GM12878 (cell line): Measurements from ENCODE around the gene ARHGAP5.

Experiments
- HDGF ChIP-seq: fragments of 450-650 bp; IDR thresholded peaks from 2 replicates; pipeline ENCODE4 v1.6.1; 2016; ENCODE audit warnings: antibody characterized with exemption
- TF ChIP-seq, protein P1 (sequence below), 3 experiments: IDR thresholded peaks in 2 of 3; conservative IDR thresholded peaks in 1 of 3; 2 replicates each; pipeline ENCODE4 v1.5.1; 2011; ENCODE audit warnings: low read depth in 3 of 3, low read length in 3 of 3, mild to moderate bottlenecking in 3 of 3, control low read depth in 2 of 3, moderate library complexity in 2 of 3, inconsistent platforms in 1 of 3, mixed read lengths in 1 of 3; ENCODE audit not compliant: control insufficient read depth in 2 of 3, insufficient read depth in 1 of 3; ENCODE audit errors: extremely low read depth in 1 of 3
- TF ChIP-seq, protein P2 (sequence below): IDR thresholded peaks from 2 replicates; pipeline ENCODE4 v1.6.1; 2012; ENCODE audit warnings: low read length, inconsistent platforms

DNA sequence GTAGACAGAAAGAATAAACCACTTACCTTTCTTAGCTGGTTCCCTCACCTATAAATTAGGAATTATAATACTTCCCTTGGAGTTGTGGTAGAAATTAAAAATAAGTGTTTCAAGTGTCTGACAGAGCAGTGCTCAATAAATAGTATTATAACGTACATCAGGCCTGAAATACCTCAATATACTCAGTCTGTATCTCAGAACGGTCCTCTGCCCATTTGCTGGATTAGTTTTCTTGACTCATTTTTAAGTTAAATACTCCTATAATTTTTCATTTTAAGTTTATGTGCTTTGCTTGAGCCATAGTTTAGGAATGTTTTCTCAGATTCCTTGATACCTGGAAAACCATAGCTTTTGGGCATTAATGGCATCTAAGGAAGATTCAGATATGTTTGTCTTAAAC is 22.4 kb downstream of the ARHGAP5 start:
- TF ChIP-seq, protein P1, sequence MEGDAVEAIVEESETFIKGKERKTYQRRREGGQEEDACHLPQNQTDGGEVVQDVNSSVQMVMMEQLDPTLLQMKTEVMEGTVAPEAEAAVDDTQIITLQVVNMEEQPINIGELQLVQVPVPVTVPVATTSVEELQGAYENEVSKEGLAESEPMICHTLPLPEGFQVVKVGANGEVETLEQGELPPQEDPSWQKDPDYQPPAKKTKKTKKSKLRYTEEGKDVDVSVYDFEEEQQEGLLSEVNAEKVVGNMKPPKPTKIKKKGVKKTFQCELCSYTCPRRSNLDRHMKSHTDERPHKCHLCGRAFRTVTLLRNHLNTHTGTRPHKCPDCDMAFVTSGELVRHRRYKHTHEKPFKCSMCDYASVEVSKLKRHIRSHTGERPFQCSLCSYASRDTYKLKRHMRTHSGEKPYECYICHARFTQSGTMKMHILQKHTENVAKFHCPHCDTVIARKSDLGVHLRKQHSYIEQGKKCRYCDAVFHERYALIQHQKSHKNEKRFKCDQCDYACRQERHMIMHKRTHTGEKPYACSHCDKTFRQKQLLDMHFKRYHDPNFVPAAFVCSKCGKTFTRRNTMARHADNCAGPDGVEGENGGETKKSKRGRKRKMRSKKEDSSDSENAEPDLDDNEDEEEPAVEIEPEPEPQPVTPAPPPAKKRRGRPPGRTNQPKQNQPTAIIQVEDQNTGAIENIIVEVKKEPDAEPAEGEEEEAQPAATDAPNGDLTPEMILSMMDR (IDR thresholded peaks at IDR 0.05 in 2 of 3, conservative IDR thresholded peaks at IDR 0.05 in 1 of 3; ENCODE audit: control insufficient read depth in 2 of 3, extremely low read depth in 1 of 3, insufficient read depth in 1 of 3, low read depth in 3 of 3, low read length in 3 of 3), result no peak
- TF ChIP-seq, protein P2, sequence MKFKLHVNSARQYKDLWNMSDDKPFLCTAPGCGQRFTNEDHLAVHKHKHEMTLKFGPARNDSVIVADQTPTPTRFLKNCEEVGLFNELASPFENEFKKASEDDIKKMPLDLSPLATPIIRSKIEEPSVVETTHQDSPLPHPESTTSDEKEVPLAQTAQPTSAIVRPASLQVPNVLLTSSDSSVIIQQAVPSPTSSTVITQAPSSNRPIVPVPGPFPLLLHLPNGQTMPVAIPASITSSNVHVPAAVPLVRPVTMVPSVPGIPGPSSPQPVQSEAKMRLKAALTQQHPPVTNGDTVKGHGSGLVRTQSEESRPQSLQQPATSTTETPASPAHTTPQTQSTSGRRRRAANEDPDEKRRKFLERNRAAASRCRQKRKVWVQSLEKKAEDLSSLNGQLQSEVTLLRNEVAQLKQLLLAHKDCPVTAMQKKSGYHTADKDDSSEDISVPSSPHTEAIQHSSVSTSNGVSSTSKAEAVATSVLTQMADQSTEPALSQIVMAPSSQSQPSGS, result no peak
- TF ChIP-seq HDGF, result no peak
